Measurements from ENCODE around the gene TTYH3. TPM values are rescaled to one million over a fixed set of nuclear protein-coding genes. Genes with fewer than 3 reads are reported as not detected.
A peak's percentile ranks its signal among the peaks of the same experiment; 100 is the strongest.

The TTYH3 gene
- total and polyA plus RNA-seq, 2 of the 13 experiments (the other 11 are each of a cell fraction or from before 2014, with no cell fraction given): 26.3 to 50.0 TPM

DNA sequence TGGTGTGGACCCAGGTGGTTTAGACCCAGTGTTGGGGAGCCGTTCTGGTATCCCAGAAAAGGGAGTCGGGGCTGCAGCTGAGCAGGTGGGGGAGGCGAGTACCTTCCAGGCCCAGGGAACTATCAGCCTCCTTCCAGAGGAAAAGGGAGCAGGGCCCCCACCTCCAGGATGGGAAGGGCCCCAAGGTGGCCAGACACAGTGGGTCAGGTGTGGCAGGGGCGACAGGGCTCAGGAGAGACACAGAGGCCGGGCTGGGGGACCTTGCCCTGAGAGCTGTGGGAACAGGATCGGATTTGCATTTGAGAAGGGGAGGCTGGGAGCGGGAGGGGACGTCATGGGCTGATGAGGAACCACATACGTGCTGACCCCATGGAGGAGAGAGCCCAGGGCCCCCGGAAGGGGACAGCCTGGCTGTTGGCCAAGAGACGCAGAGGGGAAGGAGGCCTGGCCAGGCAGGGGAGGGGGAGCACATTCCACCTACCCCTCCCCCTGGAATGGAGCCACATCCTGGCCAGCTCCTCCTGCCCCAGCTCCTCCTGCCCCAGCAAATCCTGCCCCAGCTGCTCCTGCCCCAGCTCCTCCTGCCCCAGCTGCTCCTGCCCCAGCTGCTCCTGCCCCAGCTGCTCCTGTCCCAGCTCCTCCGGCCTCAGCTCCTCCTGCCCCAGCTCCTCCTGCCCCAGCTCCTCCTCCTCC, 9.7 kb upstream of the TTYH3 start (continued):
- TF ChIP-seq ZSCAN21 (CRISPR knock-in tag; IDR thresholded peaks at IDR 0.05; ENCODE audit: borderline replicate concordance): no peak
- TF ChIP-seq, protein P1, sequence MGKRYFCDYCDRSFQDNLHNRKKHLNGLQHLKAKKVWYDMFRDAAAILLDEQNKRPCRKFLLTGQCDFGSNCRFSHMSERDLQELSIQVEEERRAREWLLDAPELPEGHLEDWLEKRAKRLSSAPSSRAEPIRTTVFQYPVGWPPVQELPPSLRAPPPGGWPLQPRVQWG (CRISPR knock-in tag; IDR thresholded peaks at IDR 0.05; ENCODE audit: borderline replicate concordance, low read depth): no peak
- no peak for TF ChIP-seq ZZZ3 (CRISPR knock-in tag; IDR thresholded peaks at IDR 0.05; ENCODE audit: borderline replicate concordance)
- no peak for TF ChIP-seq TEF (CRISPR knock-in tag; IDR thresholded peaks at IDR 0.05)
- TF ChIP-seq KDM5A (IDR thresholded peaks at IDR 0.05; ENCODE audit: borderline replicate concordance, low read length): no peak
- no peak for TF ChIP-seq FUBP1 (CRISPR knock-in tag; IDR thresholded peaks at IDR 0.05; ENCODE audit: borderline replicate concordance)
- TF ChIP-seq ZNF460 (CRISPR knock-in tag; IDR thresholded peaks at IDR 0.05; ENCODE audit: borderline replicate concordance): no peak
- TF ChIP-seq AHR (CRISPR knock-in tag; IDR thresholded peaks at IDR 0.05): no peak; the same call in 1 of the 2 replicates
- TF ChIP-seq, protein P2, sequence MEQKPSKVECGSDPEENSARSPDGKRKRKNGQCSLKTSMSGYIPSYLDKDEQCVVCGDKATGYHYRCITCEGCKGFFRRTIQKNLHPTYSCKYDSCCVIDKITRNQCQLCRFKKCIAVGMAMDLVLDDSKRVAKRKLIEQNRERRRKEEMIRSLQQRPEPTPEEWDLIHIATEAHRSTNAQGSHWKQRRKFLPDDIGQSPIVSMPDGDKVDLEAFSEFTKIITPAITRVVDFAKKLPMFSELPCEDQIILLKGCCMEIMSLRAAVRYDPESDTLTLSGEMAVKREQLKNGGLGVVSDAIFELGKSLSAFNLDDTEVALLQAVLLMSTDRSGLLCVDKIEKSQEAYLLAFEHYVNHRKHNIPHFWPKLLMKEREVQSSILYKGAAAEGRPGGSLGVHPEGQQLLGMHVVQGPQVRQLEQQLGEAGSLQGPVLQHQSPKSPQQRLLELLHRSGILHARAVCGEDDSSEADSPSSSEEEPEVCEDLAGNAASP (CRISPR knock-in tag; IDR thresholded peaks at IDR 0.05; ENCODE audit: borderline replicate concordance): peak; percentile 80; the same call in 1 of the 2 replicates
- TF ChIP-seq CAMTA2 (CRISPR knock-in tag; IDR thresholded peaks at IDR 0.05; ENCODE audit: borderline replicate concordance): no peak
- TF ChIP-seq ZFAT (CRISPR knock-in tag; conservative IDR thresholded peaks at IDR 0.05): no peak
- peak; percentile 72 for TF ChIP-seq SKIL (CRISPR knock-in tag; IDR thresholded peaks at IDR 0.05; ENCODE audit: borderline replicate concordance)
- 0 out of 2 replicates have a peak, but pooled peaks have one; percentile 51 for TF ChIP-seq HNF1A (IDR thresholded peaks at IDR 0.05; ENCODE audit: low read depth)
- TF ChIP-seq HNF1A (CRISPR knock-in tag; IDR thresholded peaks at IDR 0.05; ENCODE audit: borderline replicate concordance): peak; percentile 71; the same call in 1 of the 2 replicates
- no peak for TF ChIP-seq ZNF3 (CRISPR knock-in tag; IDR thresholded peaks at IDR 0.05)
- TF ChIP-seq STAG1 (CRISPR knock-in tag; IDR thresholded peaks at IDR 0.05): no peak
- TF ChIP-seq NR1H2 (CRISPR knock-in tag; IDR thresholded peaks at IDR 0.05; ENCODE audit: borderline replicate concordance, low read depth): no peak
- no peak for TF ChIP-seq CENPX (CRISPR knock-in tag; IDR thresholded peaks at IDR 0.05)

Measured in HepG2 (cell line).